Mucosa of gallbladder (tissue), 1 donor: ENCODE data around the gene SLC23A3. TPM values are rescaled to one million over a fixed set of nuclear protein-coding genes. Genes with fewer than 3 reads are reported as not detected.
A peak's percentile ranks its signal among the peaks of the same experiment; 100 is the strongest.
"Not testable (repeated sequence)": the region's sequence is repeated elsewhere in the genome, so short reads cannot be mapped to it uniquely, and the experiment has no call there.

Experiments
- DNase-seq: peaks from one replicate; pipeline ENCODE4 v3.0.0-alpha.2; 2020; ENCODE audit warnings: low spot score
- total RNA-seq: library from RNA; stranded (reverse); gene quantifications from one replicate; pipeline ENCODE4 v1.2.1, GENCODE V29; 2021
- donor health status: DM: no; HTN: no; CAD: no.

The SLC23A3 gene
- total RNA-seq, 1 donor from 2014 or later, result 4.7 TPM

GRCh38 chr2:219205165-219205538 lies 35.3 kb upstream of the SLC23A3 start:
- no peak for DNase-seq

DNA sequence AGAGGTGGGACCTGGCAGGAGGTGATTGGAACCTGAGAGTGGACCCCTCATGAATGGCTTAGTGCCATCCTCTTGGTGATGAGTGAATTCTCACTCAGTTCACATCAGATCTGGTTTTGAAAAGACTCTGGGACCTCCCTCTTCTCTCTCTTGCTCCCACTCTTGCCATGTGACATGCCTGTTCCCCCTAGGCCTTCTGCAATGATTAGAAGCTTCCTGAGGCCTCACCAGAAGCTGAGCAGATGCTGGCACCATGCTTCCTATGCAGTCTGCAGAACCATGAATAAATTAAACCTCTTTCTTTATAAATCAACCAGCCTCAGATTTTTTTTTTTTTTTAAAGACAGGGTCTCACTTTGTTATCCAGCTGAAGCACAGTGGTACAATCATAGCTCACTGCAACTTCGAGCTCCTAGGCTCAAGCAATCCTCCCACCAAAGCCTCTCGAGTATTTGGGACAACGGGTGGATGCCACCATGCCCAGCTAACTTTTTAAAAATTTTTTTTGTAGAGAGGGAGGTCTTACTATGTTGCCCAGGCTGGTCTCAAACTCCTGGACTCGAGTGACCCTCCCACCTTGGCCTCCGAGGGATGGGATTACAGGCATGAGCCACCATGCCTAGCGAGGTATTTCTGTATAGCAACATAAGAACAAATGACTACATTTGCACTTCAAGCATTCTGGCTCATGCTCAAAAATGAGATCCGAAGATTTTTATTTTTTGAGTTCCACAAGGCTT lies 34.8 kb upstream of the SLC23A3 start:
- DNase-seq, result no peak

DNA sequence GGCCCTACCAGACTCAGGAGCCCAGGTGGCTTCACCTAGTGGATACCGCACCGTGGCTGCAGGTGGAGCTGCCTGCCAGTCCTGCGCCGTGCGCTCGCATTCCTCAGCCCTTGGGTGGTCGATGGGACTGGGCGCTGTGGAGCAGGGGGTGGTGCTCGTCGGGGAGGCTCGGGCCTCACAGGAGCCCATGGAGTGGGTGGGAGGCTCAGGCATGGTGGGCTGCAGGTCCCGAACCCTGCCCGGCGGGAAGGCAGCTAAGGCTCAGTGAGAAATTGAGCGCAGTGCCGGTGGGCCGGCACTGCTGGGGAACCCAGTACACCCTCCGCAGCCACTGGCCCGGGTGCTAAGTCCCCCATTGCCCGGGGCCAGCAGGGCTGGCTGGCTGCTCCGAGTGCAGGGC lies 31.5 kb upstream of the SLC23A3 start:
- DNase-seq, result not testable (repeated sequence)

DNA sequence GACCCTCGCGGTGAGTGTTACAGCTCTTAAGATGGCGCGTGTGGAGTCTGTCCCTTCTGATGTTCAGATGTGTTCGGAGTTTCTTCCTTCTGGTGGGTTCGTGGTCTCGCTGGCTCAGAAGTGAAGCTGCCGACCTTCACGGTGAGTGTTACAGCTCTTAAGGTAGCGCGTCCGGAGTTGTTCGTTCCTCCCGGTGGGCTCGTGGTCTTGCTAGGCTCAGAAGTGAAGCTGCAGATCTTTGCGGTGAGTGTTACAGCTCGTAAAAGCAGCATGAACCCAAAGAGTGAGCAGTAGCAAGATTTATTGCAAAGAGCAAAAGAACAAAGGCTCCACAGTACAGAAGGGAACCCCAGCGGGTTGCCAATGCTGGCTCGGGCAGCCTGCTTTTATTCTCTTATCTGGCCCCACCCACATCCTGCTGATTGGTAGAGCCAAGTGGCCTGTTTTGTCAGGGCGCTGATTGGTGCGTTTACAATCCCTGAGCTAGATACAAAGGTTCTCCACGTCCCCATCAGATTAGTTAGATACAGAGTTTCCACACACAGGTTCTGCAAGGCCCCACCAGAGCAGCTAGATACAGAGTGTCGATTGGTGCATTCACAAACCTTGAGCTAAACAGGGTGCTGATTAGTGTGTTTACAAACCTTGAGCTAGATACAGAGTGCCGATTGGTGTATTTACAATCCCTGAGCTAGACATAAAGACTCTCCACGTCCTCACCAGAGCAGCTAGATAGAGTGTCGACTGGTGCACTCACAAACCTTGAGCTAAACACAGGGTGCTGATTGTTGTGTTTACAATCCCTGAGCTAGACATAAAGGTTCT lies 30.9 kb upstream of the SLC23A3 start:
- DNase-seq, result not testable (repeated sequence)

- DNase-seq, result no peak
Measured at GRCh38 chr2:219199470-219200211, 29.8 kb upstream of the SLC23A3 start.

GRCh38 chr2:219198974-219199373 lies 29.1 kb upstream of the SLC23A3 start:
- no peak for DNase-seq

DNA sequence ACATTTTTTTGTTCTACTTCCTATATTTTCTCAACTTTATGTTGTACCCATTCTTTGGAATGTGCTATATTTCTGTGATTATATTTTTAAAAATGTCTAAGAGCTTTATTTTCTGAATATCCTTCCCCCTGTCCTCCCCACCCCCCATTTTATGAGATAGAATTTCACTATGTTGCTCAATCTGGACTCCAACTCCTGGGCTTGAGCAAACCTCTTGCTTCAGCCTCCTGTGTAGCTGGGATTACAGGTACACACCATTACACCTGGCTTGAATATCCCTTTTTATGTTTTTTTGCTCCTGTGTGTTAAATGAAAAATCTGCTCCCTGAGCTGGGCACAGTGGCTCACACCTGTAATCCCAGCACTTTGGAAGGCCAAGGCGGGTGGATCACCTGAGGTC lies 27.6 kb upstream of the SLC23A3 start:
- no peak for DNase-seq

DNA sequence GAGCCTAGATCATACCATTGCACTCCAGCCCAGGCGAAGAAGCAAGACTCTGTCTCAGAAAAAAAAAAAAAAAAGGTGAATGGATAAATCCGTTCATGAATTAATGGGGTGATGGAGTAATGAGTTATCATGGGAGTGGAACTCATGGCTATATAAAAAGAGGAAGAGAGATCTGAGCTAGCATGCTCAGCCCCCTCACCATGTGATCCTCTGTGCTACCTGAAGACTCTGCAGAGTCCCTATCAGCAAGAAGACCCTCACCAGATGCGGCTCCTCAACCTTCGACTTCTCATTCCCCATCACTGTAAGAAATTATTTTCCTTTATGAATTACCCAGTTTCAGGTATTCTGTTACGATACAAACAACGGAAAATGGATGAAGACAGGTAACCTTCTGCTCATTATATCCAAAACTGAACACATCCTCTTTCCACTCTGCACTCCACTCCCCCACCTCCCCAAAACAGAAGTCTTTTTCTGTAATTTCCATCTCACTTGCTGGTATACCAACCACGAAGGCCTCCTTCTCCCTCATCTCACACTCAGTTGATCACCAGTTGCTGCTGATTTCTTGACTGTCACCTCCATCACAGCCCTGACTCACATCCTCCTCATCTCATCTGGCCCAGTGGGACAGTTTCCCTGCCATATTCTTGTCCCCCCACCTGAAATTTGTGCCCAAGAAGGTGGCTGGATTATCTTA lies 17.1 kb upstream of the SLC23A3 start:
- no peak for DNase-seq

DNA sequence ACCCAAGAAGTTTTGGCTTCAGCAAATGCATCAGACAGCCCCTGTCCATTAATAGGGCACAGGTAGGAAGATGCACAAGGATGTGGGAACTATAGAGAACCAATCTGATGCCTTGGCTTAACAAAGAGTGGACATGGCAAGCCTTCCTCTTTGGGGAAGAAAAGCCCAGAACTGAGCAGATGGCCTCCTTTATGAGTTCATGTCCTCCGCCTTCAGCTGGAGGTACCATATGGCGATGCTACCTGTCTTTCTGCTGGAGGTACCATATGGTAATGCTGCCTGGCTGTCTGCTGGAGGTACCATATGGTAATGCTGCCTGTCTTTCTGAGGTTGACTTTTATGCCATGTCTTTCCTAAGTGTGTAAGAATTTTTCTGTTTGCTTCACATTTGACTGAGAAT lies 14.3 kb upstream of the SLC23A3 start:
- DNase-seq, result no peak

GRCh38 chr2:219183151-219183772 lies 13.4 kb upstream of the SLC23A3 start:
- no peak for DNase-seq

DNA sequence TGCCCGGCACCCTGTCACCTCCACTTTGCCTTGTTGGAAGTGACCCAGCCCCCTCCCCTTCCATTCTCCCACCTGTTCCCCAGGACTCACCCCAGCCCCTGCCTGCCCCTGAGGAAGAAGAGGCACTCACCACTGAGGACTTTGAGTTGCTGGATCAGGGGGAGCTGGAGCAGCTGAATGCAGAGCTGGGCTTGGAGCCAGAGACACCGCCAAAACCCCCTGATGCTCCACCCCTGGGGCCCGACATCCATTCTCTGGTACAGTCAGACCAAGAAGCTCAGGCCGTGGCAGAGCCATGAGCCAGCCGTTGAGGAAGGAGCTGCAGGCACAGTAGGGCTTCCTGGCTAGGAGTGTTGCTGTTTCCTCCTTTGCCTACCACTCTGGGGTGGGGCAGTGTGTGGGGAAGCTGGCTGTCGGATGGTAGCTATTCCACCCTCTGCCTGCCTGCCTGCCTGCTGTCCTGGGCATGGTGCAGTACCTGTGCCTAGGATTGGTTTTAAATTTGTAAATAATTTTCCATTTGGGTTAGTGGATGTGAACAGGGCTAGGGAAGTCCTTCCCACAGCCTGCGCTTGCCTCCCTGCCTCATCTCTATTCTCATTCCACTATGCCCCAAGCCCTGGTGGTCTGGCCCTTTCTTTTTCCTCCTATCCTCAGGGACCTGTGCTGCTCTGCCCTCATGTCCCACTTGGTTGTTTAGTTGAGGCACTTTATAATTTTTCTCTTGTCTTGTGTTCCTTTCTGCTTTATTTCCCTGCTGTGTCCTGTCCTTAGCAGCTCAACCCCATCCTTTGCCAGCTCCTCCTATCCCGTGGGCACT lies 12.7 kb upstream of the SLC23A3 start:
- no peak for DNase-seq

DNA sequence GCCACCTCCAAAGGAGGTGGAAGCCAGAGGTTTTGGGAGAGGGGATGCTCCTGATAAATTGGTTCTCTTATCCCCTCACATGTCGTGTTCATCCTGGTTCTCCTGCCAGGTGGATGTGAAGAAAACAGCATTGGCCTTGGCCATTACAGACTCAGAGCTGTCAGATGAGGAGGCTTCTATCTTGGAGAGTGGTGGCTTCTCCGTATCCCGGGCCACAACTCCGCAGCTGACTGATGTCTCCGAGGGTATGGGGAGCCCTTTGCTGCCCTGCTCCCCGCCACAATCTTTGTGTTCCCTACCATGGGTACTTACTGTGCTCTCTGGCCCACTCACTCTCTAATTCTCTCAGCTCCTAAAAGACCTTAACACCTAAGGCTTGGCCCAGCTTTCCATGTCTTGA lies 11.7 kb upstream of the SLC23A3 start:
- no peak for DNase-seq

DNA sequence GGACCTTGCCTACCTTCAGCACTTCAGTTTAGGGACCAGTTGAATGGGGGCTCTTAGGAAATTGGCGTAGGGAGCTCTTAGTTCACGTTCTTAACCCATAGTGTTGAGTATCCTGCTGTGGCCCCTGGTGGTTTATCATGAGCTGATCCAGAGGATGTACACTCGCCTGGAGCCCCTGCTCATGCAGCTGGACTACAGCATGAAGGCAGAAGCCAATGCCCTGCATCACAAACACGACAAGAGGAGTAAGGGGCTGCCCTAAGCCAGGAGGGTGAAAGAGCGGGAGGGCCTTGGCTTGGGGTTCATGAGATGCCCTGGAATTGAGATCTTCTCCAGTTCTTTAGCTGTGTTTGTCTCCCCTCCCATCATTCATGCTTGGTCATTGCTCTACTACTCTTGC lies 11.1 kb upstream of the SLC23A3 start:
- DNase-seq, result no peak

- DNase-seq, result no peak
Measured at GRCh38 chr2:219179601-219180465, 10.0 kb upstream of the SLC23A3 start.

DNA sequence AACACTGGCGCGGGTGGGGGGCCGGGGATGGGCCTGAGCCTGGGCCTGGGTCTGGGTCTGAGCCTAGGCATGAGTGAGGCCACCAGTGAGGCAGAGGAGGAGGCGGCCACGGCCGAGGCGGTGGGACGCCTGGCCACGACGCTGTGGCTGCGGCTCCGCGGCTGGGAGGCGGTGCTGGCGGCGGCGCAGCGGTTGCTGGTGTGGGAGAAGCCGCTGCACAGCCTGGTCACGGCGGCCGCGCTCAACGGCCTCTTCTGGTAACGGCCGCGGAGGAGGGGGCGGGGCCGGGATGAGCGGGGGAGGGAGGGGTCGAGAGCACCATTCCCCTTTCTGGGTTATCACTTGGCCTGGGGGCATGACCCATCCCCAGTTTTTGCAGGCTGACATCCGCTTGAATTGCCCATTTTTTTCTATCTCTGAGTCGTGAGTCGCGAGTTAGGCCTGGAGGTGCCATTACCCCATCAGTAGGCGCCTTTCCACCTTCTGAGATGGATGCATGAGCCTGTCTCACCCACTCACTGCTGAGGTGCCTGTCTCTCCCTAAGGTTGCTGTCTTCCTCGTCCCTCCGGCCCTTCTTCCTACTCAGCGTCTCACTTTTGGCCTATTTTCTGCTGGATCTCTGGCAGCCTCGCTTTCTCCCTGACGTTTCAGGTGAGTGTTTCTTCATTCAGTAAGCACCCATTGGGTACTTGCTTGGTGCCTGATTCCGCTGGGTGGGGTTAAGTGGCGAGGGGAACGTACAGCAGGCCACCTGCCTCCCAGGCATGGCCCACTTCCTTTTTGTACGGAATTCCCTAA lies 8.7 kb upstream of the SLC23A3 start:
- peak; percentile 29 for DNase-seq

GRCh38 chr2:219177552-219178376 lies 7.9 kb upstream of the SLC23A3 start, which contains the start of gene RETREG2:
TSS of gene RETREG2 (plus strand) at chr2:219178275. CDS start at chr2:219178353, 78 bp downstream.
- peak; percentile 89 for DNase-seq

DNA sequence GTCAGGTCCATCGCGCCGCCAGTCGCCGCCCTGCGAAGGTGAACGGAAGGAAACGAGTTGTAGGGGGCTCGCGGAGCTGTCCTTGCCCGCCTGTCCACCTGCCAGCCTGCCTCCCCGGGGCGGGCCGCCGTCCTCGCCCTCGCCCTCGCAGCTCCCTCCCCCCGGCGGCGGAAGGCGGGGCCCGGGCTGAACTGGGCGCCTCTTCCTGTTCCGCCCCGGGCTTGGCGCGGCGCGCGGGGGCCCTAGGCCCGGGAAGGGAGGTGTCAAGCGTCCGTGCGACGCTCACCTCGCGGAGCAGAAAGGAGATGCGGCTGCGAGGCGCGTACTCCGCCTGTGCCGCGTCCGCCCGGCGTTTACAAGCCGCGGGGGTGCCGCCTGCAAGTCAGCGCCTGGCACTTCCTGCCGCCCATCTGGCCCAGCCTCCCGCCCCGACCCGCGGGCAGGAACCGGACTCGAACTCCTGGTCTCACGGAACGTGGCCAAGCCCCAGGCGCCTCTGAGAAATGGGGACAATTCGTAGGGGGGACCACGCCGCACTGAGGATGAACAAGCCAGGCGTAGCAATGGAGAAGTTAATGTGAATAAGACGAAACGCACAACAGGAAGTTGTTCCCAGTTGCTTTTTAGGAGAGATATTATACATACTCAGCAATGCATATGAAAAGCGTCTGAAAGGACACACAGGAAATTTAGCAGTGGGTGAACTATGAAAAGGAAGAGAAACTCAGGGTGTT lies 7.2 kb upstream of the SLC23A3 start, which contains the start of gene CNPPD1:
TSS of gene CNPPD1 (minus strand) at position 108 of the 734 bp plus-strand sequence. CDS start at position 11, 97 bp downstream.
- peak; percentile 87 for DNase-seq
